Activated CD8-positive, alpha-beta memory T cell treated with anti-CD3 and anti-CD28 coated beads, Interleukin-2, amount 50 U/mL, for 48 hours (primary cell): ENCODE data around the gene CCDC27.
"Not testable (repeated sequence)": the region's sequence is repeated elsewhere in the genome, so short reads cannot be mapped to it uniquely, and the experiment has no call there.

ENCODE experiments used
- DNase-seq: peaks from one replicate; pipeline ENCODE4 v3.0.0-alpha.2; 2020

CCDC27 gene

DNA sequence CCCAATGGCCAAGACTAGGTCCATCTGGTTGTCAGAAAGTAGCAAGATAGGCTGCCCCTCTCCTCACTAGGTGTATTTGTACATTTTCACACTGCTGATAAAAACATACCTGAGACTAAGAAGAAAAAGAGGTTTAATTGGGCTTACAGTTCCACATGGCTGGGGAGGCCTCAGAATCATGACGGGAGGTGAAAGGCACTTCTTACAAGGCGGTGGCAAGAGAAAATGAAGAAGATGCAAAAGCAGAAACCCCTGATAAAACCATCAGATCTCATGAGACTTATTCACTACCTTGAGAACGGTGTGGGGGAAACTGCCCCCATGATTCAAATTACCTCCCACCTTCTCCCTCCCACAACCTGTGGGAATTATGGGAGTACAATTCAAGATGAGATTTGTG lies 48.5 kb downstream of the CCDC27 start:
- DNase-seq: not testable (repeated sequence)

DNA sequence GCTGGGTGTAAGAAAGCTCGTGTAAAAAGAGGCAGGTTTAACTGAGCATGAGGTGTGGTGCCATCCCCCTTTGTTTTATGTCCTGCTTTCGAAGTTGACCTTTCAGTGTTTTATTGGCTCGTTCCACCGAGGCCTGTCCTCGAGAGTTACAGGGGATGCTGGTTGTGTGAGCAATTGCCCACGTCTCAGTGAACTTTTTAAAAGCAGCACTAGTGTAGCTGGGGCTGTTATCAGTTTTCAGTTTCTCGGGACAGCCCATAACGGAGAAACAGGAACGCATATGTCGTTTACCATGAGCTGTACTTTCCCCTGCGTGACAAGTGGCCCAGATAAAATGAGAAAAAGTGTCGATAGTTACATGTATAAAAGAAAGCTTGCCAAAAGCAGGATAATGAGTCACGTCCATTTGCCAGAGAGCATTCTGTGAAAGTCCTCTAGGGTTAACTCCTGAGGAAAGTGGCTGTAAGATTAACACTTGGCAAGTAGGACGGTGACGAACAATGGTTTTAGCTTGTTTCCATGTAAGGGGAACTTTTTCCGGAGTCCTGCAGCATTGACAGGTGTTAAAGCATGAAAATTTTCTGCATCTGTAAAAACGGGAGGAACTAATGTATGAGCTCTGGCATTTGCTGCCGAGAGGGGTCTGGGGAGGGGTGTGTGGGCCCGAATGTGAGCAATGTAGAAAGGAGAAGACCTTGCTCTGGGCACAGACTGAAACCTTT lies 51.8 kb downstream of the CCDC27 start:
- no peak for DNase-seq

DNA sequence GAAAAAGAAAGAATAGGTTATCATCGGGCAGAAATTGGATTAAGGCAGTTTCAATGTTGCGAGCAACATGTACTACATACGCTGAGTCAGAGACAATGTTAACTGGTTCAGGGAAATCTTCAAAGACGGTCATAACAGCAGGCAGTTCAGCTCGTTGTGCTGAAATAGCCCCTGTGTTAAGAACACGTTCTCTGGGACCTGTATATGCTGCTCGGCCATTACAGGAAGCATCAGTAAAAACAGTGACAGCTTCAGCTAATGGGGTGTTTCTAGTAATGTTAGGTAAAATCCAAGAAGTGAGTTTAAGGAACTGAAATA lies 52.3 kb downstream of the CCDC27 start:
- DNase-seq: not testable (repeated sequence)

DNA sequence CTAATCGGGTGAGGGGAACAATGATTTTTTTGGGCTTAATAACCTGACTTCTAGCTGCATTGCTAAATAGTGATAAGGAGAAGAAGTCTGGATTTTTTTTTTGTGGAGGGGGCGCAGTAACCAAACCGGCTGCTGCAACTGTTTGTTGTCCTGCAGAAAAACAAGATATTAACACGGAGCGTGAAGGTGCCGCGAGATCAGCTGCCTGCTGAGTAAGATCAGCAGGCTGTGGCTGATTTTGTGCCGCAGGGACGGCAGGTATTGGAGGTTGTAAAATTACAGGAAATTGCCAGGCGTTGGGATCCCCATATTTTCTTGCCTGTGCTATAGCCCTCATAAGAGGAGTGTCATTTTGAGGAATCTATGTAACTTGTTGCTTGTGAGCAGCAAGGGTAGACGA lies 52.8 kb downstream of the CCDC27 start:
- DNase-seq: no peak

DNA sequence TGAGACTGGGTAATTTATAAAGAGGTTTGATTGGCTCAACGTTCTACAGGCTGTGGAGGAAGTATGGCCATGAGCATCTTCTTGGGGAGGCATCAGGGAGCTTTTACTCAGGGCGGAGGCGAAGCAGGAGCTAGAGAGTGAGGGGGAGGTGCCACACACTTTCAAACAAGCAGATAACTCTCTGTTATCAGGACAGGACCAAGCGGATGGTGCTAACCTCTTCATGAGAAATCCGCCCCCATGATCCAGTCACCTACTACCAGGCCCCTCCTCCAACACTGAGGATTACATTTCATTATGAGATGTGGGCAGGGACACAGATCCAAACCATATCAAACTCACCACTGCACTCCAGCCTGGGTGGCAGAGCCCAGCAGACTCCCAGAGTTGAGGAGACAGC lies 55.5 kb downstream of the CCDC27 start:
- no peak for DNase-seq

DNA sequence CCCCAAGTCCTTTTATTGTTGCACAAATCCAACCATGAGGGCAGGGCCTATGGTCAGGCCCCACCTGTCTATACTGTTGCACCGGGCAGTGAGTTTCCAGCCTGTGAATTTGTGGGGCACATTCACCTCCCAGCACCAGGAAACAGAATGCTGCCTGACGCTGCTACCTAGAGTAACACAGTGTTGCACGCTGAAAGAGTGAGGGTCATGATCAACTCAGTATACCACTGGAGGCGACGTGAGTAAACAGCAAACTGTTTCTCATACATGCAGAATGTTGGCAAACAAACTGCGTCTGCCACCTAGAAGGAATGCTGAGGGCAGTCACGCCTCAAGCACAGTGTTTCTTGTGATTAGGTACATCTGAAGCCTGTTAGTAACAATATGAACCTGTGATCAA lies 57.4 kb downstream of the CCDC27 start:
- DNase-seq: no peak

DNA sequence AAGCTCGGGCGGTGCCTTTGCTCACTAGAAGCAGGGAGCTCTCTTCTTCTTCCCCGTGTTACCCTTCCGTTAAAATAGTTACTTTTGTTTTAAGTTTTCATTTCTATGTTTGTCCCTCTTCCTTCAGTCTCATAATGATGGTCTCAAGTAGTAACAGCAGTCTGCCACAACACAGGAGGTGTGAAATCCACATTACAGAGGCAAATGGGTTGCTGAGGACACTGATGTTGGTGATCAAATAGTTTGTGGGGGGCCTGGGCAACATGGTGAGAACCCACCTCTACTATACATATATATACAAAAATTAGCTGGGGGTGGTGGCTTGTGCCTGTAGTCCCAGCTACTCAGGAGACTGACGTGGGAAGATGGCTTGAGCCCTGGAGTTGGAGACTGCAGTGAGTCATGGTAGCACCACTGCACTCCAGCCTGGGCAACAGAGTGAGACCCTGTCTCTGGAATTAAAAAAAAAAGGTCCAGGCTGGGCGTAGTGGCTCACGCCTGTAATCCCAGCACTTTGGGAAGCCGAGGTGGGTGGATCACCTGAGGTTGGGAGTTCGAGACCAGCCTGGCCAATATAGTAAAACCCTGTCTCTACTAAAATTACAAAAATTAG lies 58.0 kb downstream of the CCDC27 start:
- not testable (repeated sequence) for DNase-seq

DNA sequence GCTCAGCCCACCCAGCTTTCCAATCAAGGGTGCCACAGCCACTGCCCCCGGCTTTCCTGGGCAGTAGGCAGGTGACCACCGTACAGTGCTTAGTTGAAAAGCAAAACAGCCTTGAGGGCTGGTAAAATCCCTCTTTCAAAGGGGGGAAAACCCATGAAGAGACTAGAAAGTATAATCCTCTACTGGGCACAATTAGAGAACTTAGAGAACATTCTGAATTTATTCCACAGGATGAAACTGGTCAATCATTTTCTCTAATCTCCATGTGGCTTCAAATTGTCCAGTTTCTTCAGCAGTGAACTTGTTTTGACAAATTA lies 59.3 kb downstream of the CCDC27 start:
- DNase-seq: no peak

DNA sequence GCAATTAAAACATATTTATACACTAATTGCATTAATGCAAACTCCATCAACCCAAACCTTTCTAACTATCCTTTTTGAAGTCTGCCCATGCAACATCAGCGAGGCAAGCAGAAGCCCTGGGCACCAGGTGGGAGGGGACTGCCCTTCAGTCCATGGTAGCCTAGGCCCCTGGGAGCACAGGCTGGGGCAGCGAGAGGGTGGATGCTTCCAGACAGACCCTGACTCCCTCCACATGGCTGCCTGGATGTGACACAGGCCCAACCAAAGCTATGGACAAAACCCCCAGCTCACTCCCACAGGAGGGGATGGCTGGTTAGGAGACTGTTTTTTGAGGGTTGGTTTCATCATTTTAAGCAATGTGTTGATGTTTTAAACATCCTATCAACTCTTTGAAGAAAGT lies 61.8 kb downstream of the CCDC27 start:
- no peak for DNase-seq

DNA sequence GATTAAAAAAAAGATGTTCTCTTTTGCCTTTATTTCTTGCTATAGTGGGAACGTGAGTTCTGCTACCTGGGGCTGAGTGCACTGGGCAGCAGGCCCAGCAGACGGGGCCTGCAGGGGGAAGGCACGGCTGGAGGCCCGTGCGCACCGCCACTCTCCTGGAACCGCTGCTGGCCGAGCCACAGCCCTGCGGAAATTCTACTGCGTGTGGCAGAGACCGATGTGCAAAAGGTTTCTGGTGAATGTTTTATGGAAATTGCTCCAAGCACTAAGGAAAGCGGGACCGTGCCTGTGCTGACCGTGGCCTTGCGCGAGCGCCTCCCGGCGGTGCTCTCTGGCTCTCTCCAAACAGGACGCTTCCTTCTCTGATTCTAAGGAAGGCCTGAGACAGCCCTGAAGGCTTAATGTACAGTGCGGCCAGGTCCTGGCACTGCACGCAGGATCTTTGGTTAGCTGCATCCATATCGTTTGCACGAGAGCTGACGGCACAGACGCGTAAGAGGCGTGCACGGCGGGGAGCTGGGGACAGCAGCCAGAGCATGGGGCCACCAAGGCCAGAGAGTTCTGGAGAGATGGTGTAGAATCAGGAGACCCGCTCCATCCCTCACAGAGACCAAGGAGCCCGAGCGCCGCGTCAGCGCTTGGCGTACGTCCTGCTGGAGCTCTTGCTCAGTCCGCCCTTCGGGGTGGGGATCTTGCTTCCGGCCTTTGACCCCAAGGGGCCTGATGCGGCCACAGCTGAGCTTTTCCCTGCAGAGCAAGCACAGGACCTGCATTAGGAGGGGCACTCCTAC lies 62.7 kb downstream of the CCDC27 start:
- no peak for DNase-seq

DNA sequence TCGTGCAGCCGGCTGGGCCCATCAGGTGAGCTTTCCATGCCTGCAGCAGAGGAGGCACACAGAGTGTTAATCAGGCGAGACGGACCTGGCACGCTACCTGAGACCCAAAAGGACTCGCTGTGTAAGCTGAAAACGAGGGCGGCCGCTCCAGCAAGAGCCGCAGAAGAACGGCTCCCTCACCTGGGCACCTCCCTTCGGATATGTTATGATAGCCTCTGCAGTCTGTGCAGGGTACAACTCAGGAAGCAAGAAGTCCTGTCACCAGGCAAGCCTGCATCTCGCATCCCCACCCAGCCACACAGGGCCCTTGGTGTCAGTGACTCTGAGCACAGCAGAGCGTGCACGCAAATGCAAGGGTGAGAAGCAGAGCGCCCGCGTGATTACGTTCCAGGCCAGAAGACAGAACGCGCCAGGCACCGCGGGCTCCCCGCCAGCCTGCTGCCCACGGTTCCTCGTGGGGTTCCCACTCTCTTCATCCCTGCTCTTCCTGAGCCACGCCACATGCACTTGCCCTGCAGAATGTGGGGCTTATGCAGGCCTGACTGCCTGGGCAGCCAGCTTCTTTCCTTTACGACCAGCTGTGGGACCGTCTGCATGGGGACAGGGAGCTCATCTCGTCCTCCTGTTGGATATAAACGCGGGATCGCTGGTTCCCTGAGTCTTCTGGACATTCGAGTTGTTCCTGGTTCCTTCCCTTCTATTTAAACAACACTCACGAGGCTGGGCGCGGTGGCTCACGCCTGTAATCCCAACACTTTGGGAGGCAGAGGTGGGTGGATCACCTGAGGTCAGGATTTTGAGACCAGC lies 64.3 kb downstream of the CCDC27 start:
- DNase-seq: no peak

DNA sequence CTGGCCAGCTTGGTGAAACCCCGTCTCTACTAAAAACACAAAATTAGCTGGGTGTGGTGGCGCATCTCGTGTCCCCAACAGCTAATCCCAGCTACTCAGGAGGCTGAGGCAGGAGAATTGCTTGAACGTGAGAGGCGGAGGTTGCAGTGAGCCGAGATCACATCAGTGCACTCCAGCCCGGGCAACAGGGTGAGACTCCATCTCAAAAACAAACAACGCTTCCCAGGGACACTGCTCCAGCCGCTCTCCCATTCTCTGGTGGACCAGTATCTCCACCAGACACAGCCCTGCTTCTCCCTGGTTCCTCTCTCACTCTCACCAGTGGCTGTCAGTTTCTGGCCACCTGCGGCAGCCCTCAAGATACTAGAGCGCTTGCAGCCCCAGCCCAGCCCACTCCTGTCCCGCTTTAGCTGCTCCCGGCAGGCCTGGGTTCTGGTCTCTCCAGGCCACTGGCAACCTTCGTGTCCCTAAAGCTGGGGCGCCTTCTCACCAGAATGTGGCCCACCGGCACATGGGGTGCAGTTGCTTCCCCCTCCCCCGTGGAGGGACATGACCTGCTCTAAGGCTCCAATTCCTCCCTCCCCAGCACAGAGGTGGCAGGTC lies 65.0 kb downstream of the CCDC27 start:
- DNase-seq: no peak

DNA sequence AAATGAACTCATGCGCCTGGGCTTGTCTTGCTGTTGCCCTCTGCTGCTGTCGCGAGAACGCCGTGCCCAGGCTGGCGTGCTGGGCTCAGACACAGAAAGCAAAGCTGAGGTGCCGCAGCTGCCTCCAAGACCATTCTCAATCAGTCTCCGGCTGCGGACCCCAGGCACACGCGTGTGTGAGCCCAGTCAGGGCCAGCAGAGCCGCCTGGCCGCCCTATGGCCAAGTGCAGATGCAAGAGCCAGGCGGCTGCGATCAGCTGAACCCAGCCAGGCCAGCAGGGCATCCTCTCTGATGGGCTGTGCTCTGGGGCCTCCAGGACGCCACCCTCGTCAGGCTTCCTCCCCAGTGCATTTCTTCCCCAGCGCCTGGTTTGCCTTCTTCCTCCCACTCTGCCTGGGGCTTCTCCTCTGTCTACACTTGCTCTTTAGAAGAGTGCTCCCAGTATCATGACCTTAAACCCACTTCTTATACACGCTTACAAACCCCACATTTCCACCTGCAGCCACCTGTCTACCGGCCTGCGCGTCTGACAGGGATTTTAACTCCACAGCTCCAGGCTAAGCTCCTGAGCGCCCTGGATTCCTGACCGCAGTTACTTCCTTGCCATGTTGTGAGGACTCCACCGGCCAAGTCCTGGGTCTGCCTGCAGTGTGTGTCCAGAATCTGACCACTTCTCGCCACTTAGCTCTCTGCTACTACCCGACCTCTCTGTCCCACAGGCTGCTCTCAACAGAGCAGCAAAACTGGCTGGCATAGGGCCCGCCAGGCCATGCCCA lies 65.8 kb downstream of the CCDC27 start:
- no peak for DNase-seq

DNA sequence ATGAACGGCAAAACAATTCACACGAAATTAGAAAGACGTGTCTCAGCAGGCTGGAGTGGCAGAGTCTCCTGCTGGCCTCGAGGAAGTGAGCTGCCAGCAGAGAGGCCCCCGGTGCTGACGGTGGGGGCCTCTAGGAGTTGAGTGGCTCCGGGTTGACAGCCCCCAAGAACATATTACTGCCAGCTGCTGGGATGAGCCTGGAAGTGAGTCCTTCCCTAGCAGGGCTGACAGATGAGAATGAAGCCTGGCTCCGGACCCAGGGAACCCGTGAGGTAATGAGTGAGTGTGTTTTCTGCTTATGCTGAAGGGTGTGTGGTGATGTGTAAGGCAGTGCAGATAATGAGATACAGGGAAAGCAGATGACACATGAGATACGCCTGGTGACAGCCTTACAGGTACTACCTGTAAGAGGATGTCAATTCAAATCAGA lies 67.5 kb downstream of the CCDC27 start:
- DNase-seq: no peak

DNA sequence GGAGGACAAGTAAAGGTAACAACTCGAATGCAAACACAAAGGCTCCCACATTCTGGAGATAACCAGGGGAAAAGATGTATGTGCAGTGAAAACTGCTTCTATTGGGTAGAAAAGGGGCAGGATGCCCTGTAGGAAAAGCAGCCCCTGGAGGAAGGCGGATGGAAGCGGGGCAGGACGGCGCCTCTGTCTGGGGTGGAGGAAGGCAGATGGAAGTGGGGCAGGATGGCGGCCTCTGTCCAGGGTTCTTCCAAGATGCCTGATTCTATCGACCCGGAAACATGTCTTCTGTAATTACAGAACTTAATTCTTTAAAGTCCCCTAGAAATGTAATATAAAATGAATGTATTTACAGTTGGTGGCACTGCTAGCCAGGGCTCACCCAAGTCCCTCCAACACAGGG lies 68.1 kb downstream of the CCDC27 start:
- no peak for DNase-seq

DNA sequence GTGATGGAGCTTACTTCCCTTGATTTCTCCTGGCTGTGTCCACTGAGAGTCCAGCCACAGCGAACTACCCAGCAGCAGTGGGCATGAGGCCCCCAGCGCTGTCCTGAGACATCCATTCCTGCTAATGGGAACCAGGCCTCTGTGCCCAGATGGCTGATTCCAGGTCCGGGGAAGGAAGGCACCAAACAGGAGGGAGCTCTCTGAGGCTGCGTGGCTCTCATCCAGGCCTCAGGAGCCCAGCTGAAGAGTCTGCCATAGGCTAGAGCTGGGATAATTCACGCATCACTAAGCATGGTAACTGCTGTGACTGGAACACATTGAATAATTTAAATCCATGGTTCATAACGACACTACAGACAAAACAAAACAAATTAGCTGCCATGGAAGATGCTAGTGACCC lies 68.8 kb downstream of the CCDC27 start:
- DNase-seq: no peak
